Activated naive CD4-positive, alpha-beta T cell treated with anti-CD3 and anti-CD28 coated beads, Interleukin-2, amount 50 U/mL, for 16 hours (primary cell): ENCODE results near the gene SLC6A19.
"Not testable (repeated sequence)": the region's sequence is repeated elsewhere in the genome, so short reads cannot be mapped to it uniquely, and the experiment has no call there.

Experiments used
- DNase-seq: peaks from one replicate; pipeline ENCODE4 v3.0.0-alpha.2; 2020

Gene SLC6A19

GRCh38 chr5:1226231-1226630 is 24.8 kb downstream of the SLC6A19 start:
- no peak for DNase-seq

DNA sequence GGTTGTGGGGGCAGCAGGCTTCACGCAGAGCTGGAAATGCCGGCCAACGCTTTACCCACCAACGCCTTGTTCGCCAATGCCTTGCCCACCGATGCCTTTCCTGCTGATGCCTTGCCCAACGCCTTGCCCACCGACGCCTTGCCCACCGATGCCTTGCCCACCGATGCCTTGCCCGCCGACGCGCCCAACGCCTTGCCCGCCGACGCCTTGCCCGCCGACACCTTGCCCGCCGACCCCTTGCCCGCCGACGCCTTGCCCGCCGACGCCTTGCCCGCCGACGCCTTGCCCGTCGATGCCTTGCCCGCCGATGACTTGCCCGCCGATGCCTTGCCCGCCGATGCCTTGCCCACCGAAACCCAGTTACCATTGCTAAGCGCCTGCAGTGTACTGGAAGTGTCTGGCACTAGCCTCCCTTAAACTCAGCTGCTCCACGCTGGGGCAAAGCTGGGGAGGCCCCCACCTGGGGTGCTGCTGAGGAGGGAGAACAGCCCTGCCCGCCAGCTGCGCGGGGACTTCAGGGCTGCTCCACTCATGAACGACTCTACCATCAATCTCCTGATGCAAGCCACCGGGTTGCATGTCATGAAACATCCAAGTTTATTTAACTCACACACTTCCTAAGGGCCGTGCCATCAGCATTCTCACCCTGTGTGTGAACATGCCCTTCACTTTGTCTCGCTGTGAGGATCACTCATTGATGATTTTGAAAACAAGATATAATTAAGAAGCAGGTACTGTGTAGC is 25.6 kb downstream of the SLC6A19 start:
- DNase-seq, result no peak

- DNase-seq, result no peak
Measured at GRCh38 chr5:1227667-1228066, 26.3 kb downstream of the SLC6A19 start.

- no peak for DNase-seq
Measured at GRCh38 chr5:1228120-1228519, 26.7 kb downstream of the SLC6A19 start.

DNA sequence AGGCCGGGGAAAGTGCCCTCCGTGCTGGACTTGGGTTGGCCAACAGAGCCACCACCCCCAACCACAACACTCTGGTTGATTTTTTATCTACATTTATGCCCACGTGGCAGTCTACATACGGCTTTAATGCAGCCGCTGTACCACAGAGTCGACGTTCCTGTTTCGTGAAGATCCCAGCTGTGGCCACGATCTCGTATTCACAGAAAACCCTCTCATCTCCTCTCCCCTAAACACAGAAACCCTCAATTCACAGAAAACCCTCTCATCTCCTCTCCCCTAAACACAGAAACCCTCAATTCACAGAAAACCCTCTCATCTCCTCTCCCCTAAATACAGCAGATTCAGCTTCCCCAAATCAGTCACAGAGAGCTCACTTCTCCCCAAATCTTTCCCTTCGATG is 27.6 kb downstream of the SLC6A19 start:
- DNase-seq, result not testable (repeated sequence)

DNA sequence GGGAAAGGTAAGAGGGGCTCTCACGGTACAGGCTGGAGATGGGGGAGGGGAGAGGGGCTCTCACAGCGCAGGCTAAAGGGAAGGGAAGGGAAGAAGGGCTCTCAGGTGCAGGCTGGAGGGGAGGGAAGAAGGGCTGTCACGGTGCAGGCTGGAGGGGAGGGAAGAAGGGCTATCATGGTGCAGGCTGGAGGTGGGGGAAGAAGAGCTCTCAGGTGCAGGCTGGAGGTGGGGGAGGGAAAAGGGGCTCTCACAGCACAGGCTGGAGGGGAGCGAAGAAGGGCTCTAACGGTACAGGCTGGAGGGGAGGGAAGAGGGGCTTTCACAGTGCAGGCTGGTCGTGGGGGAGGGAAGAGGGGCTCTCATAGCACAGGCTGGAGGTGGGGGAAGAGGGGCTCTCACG is 28.4 kb downstream of the SLC6A19 start:
- DNase-seq, result no peak

DNA sequence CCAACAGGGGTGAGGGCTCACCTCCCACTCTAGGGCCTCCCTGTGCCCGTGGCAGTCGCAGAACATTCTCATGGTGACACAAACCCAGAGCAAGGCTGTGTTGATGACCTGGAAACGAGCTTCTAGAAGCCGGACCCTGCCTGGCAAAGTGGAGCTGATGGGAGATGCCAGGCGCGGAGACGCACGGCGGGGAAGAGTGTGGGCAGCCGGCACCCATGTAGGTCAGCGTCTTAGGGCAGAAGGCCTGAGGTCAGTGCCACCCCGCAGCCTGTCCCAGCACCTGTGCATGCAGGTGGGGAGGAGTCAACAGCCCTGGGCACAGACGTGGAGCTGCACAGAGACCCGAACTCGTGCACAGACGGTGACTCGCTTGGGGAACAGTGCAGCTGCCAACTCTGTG is 29.2 kb downstream of the SLC6A19 start:
- no peak for DNase-seq

DNA sequence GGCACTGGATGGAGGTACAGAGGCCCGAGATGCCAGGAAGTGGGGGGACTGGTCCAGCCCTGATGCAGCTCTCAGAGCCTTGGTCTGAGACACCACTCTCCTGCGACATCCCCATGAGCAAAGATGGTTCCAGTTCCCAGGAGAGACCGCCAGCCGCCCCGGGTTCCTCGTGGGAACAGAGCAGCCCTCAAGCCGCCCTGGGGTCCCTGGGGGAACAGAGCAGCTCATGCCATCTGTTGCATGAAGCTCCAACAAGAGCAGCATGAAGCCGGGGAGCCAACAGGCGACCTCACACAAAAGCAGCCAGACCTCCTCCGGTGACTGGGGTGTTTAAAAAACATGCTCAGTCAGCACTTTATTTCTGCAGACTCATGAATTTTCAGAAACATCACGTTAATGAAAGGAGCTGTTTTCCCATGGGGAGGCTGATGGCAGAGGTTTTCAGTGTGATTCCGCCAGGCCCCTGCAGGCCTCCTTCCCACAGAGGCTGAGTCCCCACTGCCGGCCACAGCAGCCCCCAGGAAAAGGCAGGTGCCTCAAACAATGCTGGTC is 30.0 kb downstream of the SLC6A19 start:
- DNase-seq, result no peak

- DNase-seq, result no peak
Measured at GRCh38 chr5:1232780-1233179, 31.4 kb downstream of the SLC6A19 start.

- no peak for DNase-seq
Measured at GRCh38 chr5:1235379-1235778, 34.0 kb downstream of the SLC6A19 start.

GRCh38 chr5:1235838-1236237 is 34.4 kb downstream of the SLC6A19 start:
- no peak for DNase-seq

DNA sequence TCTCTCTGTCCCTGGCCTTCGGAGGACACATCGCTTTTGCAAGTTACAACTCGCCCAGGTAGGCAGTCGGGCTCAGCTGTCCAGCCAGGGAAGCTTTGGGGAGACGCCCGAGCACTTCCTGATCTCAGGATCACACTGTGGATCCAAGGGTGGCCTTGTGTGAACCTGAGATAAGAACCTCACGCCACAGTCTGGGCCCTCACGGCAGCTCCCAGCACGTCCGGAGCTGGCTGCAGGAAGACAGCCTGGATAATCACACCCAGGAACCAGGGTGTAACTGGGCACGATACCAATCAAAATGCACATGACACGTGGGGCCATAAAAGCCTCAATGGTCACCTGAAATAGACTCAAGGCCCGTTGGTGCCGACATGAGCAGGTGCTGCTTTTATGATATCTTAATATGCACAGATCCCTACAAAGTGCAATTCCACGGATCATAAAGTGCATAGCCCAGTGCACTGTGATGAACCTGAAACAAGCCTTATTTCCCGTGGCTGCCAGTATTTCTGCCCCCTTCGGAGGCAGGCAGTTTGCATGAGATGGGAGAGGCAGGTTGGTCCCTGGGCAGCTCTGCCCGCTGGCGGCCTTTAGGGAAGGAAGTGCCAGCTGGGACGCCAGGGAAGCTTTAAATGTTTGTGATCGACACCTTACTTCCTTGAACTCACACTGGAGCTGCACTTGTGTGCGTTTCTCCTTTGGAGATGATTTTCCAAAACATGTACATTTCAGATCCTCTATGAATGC is 38.3 kb downstream of the SLC6A19 start:
- DNase-seq, result no peak

GRCh38 chr5:1240496-1241260 is 39.3 kb downstream of the SLC6A19 start:
- DNase-seq, result no peak

- DNase-seq, result no peak
Measured at GRCh38 chr5:1241509-1242080, 40.2 kb downstream of the SLC6A19 start.

DNA sequence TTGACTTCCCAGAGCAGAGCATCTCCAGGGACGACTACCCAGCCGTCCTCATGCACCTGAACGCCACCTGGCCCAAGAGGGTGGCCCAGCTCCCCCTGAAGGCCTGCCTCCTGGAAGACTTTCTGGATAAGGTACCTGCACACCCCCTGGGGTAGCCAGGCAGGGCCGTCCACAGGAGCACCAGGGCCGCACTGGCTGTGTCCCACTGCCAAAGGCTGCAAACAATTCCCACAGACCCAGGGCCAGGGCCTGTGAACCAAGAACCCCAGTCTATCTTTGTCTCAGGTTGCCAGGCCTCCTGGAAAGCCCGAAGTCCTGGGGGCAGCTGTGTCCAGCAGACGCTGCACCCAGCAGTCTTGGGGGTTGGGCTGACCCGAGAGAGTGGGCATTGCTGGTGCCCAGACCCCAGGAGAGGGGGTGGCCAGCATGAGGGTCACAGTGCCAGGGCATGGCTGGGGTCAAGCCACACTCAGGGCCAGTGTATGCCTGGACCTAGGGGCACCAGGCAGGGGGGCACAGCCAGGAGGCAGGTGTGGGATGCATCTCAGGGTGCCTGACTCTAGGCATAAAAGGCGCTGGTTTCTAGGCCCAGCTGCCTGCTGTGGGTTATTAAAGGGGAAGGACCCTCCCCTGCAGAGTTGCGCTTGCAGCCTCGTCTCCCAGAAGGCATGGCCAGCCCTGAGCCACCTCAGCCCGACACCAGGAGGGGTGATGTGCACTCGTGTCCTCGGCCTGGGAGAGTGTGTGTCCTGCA is 41.5 kb downstream of the SLC6A19 start:
- DNase-seq, result no peak

DNA sequence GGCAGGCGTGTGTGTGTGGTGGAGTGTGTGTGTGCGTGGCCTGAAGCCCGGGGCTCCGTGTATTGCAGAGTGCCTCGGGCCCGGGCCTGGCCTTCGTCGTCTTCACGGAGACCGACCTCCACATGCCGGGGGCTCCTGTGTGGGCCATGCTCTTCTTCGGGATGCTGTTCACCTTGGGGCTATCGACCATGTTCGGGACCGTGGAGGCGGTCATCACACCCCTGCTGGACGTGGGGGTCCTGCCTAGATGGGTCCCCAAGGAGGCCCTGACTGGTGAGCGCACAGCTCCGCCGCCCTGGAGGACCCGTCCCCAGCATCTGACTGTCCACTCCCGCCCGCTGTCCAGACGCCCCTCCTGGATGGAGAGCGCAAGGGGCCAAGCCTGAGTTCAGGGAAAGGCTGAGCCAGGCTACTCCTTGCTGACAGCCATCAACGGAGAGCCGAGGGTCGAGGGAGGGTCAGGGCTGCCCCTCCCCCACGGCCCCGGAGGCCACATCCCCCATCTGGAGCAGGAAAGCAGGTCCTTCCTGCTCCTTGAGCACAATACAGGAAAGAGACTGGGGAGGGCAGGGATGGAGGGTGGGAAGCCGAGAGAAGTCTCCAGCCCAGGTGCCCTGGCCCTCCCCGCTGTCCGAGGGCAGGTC is 42.2 kb downstream of the SLC6A19 start:
- DNase-seq, result no peak

- no peak for DNase-seq
Measured at GRCh38 chr5:1244255-1244654, 42.9 kb downstream of the SLC6A19 start.

DNA sequence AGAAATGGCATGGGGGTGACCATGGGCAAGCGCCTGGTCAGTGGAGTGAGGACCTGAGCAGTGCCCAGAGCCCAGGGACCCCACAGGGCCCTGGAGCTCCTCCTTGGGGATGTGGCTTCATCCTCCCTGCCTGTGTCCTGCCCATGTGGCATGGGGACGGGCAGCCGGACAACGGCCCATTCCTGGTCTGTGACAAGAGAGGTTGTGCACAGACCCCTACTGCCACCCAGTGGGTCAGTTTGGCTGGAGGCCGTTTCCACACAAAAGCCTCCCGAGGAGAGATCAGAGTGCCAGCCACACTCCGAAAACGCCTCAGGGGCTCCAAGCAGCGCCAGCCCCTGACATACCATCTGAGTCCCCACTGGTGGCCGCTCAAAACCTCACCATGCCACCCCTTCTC is 43.6 kb downstream of the SLC6A19 start:
- DNase-seq, result no peak

GRCh38 chr5:1245905-1246576 is 44.6 kb downstream of the SLC6A19 start:
- DNase-seq, result no peak

- no peak for DNase-seq
Measured at GRCh38 chr5:1246711-1247431, 45.5 kb downstream of the SLC6A19 start.

DNA sequence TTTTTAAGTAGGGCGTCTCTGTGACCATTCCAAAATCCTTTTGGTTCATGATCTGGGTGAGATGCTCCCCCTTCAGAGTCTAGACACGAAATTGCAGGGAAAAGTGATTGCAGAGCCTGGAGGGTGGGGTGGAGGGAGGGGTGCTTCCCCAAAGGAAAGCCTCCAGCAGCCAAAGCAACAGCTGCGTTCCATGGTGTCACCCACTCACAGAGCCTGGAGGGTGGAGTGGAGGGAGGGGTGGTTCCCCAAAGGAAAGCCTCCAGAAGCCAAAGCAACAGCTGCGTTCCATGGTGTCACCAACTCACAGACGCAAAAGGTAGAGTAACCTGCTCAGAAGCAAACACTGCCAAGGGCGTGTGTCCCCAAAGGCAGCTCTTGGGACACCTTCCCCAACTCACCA is 46.4 kb downstream of the SLC6A19 start:
- no peak for DNase-seq
